ENCODE measurements around the gene SLIT3. TPM values are rescaled to one million over a fixed set of nuclear protein-coding genes. Genes with fewer than 3 reads are reported as not detected.

The SLIT3 gene
- total RNA-seq, 1 donor from 2014 or later = 3.1 TPM

- TF ChIP-seq CTCF (conservative IDR thresholded peaks at IDR 0.05; ENCODE audit: low read depth, low read length) = no peak
- DNase-seq (ENCODE audit: low read depth) = no peak
- H3K4me3 ChIP-seq (ENCODE audit: low read depth, low read length) = no peak overlapping the region
These were observed 348.7 kb downstream of the SLIT3 start for GRCh38 chr5:168952196-168952595.

- no peak overlapping the region for H3K4me3 ChIP-seq (ENCODE audit: low read depth, low read length)
- no peak for DNase-seq (ENCODE audit: low read depth)
- no peak for TF ChIP-seq CTCF (conservative IDR thresholded peaks at IDR 0.05; ENCODE audit: low read depth, low read length)
These were observed 349.2 kb downstream of the SLIT3 start for GRCh38 chr5:168951769-168952168.

- no peak overlapping the region for H3K4me3 ChIP-seq (ENCODE audit: low read depth, low read length)
- DNase-seq (ENCODE audit: low read depth) = no peak
- no peak for TF ChIP-seq CTCF (conservative IDR thresholded peaks at IDR 0.05; ENCODE audit: low read depth, low read length)
These were observed 349.6 kb downstream of the SLIT3 start for GRCh38 chr5:168951356-168951755.

- no peak for TF ChIP-seq CTCF (conservative IDR thresholded peaks at IDR 0.05; ENCODE audit: low read depth, low read length)
- H3K4me3 ChIP-seq (ENCODE audit: low read depth, low read length) = no peak overlapping the region
- DNase-seq (ENCODE audit: low read depth) = no peak
These were observed 350.5 kb downstream of the SLIT3 start for GRCh38 chr5:168950241-168950951.

- no peak for TF ChIP-seq CTCF (conservative IDR thresholded peaks at IDR 0.05; ENCODE audit: low read depth, low read length)
- no peak overlapping the region for H3K4me3 ChIP-seq (ENCODE audit: low read depth, low read length)
- no peak for DNase-seq (ENCODE audit: low read depth)
These were observed 352.2 kb downstream of the SLIT3 start for GRCh38 chr5:168948746-168949145.

- H3K4me3 ChIP-seq (ENCODE audit: low read depth, low read length) = no peak overlapping the region
- no peak for DNase-seq (ENCODE audit: low read depth)
- TF ChIP-seq CTCF (conservative IDR thresholded peaks at IDR 0.05; ENCODE audit: low read depth, low read length) = peak; percentile 90
These were observed 353.6 kb downstream of the SLIT3 start for GRCh38 chr5:168947212-168947868.

- no peak overlapping the region for H3K4me3 ChIP-seq (ENCODE audit: low read depth, low read length)
- TF ChIP-seq CTCF (conservative IDR thresholded peaks at IDR 0.05; ENCODE audit: low read depth, low read length) = peak; percentile 67
- DNase-seq (ENCODE audit: low read depth) = no peak
These were observed 354.6 kb downstream of the SLIT3 start for GRCh38 chr5:168946363-168946762.
